Stimulated activated CD8-positive, alpha-beta memory T cell treated with anti-CD3 and anti-CD28 coated beads, Interleukin-4, amount 100 ng/mL, for 48 hours (primary cell): Measurements from ENCODE around the gene COL23A1.
"Not testable (repeated sequence)": the region's sequence is repeated elsewhere in the genome, so short reads cannot be mapped to it uniquely, and the experiment has no call there.

Source experiments
- DNase-seq: peaks from one replicate; pipeline ENCODE4 v3.0.0-alpha.2; 2020

The COL23A1 gene

DNA sequence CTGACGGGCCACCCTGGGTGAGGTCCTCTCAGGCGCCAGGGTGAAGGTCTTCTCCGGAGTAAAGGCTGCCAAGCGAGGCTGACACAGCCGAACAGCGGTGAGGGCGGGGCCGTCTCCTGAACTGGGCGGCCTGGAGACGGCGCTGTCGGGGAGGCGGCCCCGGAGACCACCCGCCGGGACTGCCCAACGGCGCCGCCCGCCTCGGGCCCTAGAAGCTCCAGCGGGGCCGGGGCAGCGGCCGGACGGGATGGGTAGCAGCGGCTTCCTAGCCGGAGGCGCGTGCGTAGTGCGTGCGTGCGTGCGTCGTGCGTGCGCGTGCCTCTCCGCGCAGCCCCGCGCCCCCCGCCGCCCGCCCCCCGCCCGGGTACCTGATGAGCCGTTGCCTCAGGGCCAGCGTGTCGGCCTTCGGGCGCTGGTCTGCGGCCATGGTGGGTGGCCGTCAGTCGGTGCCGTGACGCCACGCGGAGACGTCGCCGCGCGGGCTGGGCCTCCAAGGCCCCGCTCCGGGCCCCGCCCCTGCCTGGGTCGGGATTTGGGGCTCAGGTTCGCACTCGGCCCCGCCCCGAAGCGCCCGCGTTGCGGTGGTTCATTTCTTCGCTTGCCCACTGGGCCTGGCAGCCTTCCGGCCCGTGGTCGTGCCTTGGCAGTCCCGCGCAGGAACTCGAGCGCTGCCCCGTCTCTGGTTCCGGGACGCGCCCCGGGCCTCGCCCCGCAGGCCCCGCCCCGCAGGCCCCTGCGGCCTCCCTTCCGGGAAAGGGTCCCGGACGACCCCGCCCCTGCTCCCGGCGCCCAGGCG, 357.9 kb downstream of the COL23A1 start, which contains the start of gene PHYKPL:
Gene PHYKPL (minus strand): TSS at position 679 of the 796 bp plus-strand sequence. CDS start 252 bp downstream, at position 427.
- peak; percentile 80 for DNase-seq

DNA sequence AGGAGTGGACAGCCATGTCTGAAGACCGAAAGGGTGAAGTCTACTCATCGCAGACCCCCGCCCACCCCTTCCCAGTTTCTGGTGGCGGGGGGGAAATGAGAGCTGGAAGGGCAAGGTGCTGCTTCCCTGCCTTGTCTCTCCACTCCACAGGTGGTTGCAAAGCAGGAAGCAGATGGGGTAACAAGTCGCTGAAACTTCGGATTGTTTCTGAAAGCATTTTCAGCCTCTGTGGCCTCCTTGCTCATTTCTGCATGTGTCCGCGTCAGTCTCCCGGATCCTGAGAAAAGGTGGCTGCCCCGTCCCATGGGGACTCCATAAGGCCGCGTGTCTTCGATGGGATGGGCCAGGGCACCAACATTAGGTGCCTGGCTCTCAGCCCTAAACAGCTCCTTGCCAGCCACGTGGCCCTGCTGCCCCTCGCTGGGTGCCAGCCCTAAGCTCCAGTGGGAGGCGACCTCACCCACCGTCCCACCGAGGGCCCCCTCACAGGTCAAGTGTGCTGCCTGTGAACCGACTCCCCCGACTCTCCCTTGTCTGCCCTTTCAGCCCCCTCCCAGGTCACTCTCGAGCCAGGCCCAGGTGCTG, 358.6 kb downstream of the COL23A1 start:
- DNase-seq: no peak

DNA sequence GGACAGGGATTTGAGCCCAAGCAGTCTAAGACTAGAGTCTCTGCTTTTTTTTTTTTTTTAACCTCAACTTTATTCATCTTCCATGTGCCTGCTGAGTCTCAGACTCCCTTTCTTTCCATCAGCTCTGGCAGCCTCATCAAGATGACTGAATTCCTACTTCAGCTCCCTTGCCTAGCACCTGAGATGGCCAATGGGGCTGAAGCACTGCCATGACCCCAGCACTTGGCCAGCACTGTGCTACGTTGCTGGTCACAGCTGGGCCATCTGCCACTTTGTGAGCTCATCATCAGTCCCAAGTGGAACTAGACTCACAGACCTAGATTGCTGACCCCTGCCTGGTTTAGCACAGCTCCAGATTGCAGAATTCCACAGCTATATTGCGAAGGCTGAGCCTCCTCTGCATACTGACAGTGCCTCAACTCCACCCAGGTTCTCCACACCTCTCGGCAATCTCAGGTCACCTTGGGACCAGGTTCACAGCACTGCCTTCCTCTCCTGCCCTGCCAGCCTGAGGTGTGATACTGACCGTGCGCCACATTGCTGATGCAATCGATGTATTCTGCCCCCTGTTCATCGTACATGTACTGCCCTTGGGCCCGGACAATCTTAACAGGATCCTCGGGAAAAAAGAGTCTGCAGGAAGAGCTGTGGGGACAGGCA, 359.2 kb downstream of the COL23A1 start:
- DNase-seq: no peak

DNA sequence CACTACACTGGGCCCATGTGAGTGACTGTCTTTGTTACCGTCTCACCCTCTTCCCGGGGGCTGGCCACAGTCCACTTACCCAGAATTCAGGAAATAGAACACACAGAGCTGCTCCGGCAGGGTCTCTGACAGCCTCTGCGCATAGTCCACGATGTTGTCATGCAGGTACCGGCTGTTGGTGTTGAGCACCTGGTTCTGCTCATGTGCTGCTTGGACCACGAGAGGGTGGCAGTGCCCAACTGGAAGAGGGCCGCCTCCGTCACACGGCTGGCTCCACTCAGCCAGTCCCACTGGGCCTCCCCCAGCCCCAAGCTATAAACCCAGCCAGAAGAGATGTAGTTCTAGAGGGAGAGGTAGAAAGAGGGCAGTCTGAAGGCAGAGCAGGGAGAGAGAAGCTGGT, 360.3 kb downstream of the COL23A1 start:
- no peak for DNase-seq

DNA sequence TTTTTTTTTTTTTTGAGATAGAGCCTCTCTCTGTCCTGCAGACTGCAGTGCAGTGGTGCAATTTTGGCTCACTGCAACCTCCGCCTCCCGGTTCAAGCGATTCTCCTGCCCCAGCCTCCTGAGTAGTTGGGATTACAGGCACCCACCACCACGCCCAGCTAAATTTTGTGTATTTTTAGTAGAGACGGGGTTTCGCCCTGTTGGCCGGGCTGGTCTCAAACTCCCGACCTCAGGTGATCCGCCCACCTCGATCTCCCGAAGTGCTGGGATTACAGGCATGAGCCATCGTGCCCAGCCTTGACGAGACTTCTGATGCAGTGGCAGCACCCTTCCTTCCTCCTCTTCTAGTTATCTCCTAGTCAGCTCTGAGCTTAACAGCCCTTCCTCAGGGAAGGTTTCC, 361.1 kb downstream of the COL23A1 start:
- DNase-seq: not testable (repeated sequence)

DNA sequence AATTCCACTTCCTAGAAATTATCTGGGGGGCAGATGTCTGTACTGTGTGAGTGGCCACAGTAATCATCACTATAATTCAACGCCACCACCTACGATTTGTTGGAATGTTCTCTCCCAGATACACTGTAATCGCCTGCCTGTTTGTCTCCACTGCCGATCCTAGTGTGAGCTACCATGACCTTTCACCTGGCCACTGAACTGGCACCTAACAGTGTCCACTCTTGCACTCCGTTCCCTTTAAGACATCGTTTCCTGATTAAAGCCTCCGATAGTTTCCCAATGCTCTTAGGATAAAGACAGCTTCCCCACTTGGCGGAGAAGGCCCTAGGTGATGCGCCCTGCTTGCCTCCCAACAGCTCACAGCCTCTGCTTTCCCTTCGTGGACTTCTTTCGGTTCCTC, 361.6 kb downstream of the COL23A1 start:
- no peak for DNase-seq

DNA sequence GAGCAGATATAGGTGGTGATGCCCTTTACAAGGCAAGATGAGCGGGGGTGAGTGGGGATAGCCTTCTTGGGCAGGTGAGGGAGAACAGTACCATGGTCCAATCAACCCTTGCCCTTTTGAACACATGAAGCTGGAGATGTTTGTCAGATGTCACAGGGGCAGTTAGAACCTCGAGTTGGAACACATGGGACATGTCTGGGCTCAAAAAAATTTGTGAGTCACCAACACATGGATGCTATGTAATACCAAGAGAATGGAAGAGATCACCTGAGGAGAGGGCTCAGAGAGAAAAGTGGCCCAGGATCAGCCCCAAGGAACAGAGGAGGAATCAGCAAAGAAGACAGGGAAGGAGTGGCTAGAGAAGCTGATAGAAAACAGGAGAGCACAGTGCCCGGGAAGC, 362.3 kb downstream of the COL23A1 start:
- no peak for DNase-seq

DNA sequence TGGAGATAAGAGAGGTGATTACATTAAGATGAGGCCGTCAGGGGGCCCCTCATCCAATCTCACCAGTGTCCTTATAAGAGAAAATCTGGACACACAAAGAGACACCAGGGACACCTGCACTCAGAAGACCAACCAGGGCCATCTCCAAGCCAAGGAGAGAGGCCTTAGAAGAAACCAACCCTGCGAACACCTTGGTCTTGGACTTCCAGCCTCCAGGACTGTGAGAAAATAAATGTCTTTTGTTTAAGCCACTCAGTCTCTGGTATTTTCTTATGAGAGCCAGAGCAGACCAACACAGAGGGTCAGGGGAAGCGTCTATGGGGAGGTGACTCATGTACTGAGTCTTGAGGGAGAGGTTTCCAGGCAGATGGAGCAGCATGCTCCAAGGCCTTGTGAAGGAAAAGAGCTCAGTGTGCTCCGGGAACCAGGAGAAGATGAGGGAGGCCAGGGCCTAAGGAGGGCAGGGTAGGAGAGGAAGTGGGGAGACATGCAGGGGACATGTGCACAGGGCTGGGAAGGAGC, 363.0 kb downstream of the COL23A1 start:
- no peak for DNase-seq

DNA sequence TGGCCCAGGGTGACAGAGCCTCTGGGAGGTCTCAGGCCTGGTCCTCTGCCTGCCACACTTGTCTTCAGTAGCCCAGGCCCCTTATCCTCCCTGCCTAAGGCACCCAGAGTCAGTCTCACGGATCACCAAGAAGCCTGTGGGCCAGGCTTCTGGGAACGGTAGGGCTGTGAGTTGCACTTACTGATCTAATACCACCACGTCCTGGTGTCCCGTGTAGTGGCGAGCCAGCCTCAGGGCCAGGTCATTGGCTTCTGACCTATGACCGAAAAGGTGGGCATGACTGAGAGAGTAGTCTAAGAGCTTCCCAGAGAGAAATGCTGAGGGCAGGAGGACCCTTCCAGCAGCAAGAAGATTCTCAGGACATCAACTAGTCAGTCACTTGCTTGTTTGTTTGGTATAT, 365.0 kb downstream of the COL23A1 start:
- DNase-seq: no peak

DNA sequence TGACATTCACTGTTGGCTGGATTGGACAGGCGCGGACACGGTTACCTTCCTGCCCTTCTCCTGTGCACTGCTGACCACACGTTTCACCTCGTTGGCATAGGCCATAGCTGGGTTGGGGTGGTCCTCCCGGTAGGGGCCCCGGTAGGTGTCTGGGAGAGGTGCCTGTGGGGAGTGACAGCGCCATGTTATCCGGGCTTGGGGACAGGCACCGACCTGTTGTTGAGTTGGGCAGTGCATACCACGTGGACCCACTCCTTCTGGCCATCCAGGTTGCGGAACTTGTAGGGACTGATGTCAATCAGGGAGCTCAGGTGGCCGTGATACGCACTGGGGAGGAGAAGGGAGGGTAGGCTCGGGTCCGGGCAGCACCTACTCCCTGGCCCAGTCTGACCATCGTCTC, 365.8 kb downstream of the COL23A1 start:
- no peak for DNase-seq

DNA sequence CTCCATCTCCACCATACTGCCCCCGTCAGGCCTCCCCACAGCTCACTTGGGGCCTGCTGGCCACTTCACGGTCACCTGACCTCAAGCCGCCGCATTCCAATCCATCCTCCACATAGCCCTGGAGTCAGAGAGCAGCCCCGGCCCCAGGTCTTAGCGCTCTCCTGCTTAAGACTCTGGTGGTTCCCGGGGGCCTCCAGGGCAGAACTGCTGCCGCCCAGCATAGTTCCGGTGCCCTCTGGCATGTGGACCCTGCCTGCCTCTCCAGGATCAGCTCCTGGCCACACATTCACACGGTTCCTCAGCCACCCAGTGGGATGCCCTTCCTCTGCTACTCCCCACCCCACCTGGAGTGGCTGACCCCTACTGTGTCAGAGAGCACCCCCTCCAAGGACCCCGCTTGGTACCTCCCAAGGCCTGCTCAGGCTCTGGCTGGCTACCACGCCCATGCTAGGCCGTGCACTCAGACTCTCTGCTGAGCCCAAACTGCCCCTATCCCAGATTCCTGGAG, 366.3 kb downstream of the COL23A1 start:
- no peak for DNase-seq

DNA sequence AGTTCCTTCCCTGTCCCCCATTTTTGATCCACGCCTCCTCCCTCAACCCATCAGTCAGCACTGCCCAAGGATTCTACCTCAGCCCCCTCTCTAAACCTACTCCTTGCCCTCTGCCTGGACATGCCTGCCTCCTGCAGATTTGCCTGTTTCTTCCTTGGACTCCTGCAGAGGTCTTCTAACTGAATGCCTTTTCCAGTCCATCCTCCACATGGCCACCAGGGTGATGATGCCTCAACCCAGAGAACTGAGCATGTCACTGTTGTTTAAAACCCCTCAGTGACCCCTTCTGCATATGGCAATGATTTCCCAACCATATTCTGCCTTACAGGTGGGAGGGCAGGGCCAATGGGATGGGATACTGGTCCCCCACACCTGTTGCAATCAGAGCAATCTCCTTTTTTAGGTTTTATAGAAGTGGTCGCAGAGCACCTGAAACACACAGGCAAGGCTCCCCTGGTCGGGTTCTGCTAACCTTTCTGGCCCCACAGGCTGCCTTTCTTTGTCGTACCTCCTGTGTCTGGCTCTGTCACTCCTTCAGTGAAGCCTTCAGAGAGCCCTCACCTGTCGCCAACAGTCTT, 366.9 kb downstream of the COL23A1 start:
- no peak for DNase-seq

DNA sequence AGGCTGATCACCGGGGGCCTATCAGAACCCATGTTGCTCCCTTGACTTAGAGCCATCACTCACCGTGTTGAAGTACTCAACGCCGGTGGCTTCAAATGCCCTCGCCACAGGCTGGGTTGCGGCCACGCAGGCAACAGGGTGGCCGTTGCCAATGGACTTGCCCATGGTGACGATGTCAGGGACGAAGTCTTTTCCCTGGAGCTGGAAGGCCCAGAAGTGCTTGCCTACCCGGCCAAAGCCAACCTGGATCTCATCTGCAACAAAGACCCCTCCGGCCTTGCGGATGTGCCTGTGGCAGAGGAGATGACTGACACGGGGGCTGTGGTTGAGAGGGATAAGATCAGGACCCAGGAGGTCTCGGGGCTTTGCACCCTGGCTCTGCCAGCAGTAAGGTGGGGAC, 367.9 kb downstream of the COL23A1 start:
- no peak for DNase-seq

DNA sequence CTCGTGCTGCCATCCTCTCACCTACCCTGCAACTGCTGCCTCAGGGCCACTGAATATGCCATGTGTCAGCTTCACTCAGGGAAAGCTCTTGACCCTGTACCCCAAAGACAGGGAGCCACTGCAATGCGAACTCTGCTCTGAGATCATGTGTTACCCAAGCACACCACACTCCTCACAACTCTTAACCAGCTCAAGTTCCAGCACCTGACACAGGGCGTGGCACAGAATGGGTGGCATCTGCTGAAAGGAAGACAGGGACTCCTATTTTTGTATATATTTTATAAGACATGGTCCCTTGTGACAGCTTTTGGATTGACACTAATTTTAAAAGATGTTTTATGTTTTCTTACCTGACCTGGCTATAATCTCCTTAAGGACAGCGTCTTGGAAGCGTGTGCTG, 368.3 kb downstream of the COL23A1 start:
- no peak for DNase-seq

DNA sequence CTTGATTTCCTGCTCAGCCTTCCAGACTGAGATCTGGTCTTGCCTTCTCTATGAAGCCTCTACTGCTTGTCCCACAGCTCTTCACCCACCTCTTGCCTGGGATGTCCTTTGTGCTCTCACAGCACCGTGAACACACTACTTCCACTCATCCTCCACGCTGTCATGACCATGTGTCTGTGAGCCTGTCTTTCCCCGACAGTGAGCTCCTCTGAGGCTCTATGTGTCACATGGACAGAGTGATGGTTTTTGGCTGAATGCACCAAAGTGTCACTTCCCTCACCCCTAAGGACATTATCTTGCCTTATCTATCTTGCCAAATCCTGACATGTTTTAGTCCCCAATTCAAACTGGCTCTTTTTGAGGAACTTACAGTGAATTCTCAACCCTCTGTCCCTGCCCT, 368.9 kb downstream of the COL23A1 start:
- DNase-seq: no peak

DNA sequence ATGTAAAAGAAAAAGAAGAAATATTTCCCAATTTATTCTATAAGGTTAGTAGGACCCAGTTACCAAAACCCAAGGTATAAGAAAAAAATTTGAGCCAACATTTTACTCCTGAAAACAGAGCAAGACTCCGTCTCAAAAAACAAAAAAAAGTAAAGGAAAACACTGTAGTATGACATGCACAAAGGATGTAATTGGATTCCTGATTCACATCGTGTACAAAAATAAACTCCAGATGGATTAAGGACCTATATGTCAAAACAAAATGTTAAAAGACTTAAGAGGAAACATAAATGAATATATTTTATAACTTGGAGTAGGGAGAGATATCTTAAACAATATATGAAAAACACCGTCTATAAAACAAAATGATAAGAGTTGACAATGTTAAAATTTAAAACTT, 371.4 kb downstream of the COL23A1 start:
- no peak for DNase-seq

DNA sequence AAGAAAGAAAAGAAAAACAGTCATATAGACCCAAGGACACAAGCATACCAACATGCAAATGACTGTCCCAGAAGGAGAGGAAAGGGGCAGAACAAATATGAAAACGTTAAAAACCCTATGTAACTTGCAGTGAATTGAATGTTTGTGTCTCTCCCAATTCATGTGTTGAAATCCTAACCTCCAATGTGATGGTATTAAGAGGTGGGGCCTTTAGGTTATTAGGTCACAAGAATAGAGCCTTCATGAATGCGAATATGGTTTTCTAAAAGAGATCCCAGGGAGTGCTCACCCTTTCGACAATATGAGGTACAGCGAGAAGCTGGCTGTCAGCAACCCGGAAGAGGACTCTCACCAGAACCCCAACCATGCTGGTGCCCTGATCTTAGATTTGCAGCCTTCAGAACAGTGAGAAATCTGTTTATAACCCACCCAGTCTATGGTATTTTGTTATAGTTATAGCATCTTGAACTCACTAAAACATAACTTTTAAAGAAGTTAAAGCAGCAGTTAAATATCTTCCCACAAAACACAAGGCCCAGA, 371.9 kb downstream of the COL23A1 start:
- DNase-seq: no peak

DNA sequence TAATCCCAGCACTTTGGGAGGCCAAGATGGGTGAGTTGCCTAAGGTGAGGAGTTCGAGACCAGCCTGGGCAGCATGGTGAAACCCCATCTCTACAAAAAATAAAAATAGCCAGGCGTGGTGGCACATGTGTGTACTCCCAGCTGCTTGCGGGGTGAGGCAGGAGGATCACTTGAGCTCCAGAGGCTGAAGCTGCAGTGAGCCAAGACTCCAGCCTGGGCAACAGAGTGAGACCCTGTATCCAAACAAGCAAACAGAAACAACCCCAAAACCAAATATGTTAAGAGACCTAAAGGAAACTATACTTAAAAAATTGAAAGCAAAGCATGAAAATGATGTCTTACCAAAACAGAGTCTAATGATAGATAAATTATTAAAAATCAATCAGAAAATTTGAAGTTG, 373.4 kb downstream of the COL23A1 start:
- DNase-seq: no peak

DNA sequence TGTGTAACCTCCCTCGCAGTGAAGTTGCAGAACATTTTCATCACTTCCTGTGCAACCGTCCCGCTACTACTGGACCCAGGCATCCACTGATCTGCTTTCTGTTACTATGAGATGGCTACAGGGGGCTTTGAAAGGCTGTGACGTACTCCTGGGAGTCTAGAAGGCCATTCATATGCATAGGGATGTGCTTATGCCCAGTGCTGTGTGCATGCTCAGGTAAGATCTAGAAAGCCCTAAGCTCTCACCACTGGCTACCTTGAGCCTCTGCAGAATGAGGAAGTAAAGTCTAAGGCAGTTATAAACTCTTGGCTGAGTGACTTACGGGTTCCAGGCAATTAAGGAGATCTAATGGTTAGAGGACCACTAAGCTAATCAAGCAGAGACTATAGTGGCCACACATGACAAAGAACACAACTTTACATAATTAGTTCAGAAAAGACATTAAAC, 374.1 kb downstream of the COL23A1 start:
- no peak for DNase-seq

DNA sequence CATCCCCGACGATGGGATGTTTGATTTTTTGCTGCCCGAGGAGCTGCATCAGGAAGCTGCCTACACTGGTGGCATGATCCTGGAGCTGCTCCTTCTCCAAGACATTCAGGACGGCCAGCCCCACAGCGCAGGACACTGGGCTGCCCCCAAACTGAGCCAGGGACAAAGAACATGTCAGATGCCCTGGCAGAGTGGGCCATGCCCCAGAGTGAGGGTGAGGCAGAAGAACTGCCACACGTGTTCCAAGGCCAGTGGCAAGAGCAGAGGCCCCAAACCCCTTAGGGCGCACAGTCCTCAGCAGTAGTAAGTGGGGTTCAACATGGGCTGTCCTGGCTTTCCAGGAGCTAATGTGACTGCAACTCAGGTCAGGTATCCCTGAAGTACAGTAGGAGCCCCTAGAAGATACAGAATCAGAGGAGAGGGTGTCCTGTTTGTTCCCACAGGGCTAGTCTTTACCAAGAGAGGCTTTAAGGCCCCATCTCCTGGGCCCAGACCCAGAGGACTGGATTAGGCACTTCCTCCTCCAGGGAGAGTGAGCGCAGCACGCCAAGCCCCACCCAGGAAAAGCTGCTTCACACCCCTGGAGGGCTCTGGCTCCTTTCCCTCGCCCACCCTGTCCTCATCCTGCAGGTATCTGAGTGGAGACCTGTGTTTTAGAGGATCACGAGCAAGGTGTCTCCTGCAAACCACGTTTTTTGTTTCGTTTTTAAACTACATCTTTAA, 374.8 kb downstream of the COL23A1 start:
- DNase-seq: no peak

DNA sequence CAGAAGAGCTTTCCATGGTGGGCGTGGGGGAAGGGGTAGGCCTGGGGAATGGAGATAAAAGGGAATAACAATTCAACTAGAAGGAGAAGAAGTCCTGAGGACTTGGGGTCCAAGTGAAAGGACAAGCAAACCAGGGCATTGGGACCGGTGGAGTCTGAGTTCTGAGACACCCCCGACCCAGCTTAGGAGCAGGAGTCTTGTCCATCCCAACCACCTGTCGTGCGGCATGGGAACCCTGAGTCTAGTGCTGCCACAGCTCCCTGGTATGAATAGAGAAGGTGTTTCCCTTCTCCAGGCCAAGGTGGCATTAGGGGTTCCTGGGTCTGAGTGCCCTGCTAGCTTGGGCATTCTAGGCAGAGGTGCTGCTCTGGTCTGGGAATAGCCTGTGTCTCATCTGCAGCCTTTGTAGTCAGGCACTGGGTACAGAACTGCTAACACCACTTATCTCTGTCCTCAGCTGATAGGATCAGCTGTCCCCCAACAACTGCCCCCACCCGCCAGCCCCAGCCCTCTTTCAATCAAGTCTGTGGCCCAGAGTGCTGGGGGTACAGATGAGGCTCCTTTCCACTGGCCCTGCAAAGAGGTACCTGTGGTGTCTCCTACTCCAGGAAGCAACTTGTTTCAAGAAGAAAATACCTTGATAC, 375.9 kb downstream of the COL23A1 start:
- no peak for DNase-seq

DNA sequence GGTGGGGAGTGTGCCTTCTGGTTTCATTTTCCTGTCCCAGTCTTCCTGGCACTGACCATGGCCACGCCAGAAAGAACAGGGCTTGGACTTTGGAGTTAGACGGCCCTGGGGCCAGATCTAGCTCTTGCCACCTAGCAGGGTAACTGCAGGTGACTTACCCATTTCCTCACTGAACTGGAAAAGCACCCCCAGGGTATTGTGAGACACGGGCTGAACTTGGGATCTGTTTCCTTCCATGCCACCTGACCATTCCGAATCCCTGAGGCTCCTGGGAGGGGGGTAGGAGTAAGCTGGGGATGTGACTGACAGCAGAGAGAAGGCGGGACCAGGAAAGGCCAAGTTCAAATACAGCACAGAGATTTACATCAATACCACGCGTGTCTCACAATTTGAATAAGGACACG, 376.4 kb downstream of the COL23A1 start:
- no peak for DNase-seq
